GM19023 (cell line): ENCODE data around the gene MMP17.
"Not testable (repeated sequence)": the region's sequence is repeated elsewhere in the genome, so short reads cannot be mapped to it uniquely, and the experiment has no call there.

Experiments used
- ATAC-seq: cut with Tn5 transposase; IDR thresholded peaks from one replicate; pipeline ENCODE4 v1.9.1; 2021; ENCODE audit warnings: mild to moderate bottlenecking, moderate library complexity; ENCODE audit not compliant: unreplicated experiment

Gene MMP17

GRCh38 chr12:131799828-131800593 is 28.2 kb upstream of the MMP17 start:
- ATAC-seq, result no peak

GRCh38 chr12:131800594-131801135 is 27.5 kb upstream of the MMP17 start:
- no peak for ATAC-seq

GRCh38 chr12:131801254-131801866 is 26.8 kb upstream of the MMP17 start:
- no peak for ATAC-seq

- ATAC-seq, result no peak
Measured at GRCh38 chr12:131803961-131804521, 24.2 kb upstream of the MMP17 start.

- ATAC-seq, result no peak
Measured at GRCh38 chr12:131805421-131805820, 22.8 kb upstream of the MMP17 start.

GRCh38 chr12:131806674-131807073 is 21.5 kb upstream of the MMP17 start:
- no peak for ATAC-seq

GRCh38 chr12:131808744-131809371 is 19.3 kb upstream of the MMP17 start:
- ATAC-seq, result no peak

GRCh38 chr12:131809476-131810254 is 18.5 kb upstream of the MMP17 start:
- ATAC-seq, result not testable (repeated sequence)

- no peak for ATAC-seq
Measured at GRCh38 chr12:131810726-131811125, 17.5 kb upstream of the MMP17 start.

GRCh38 chr12:131815131-131815530 is 13.1 kb upstream of the MMP17 start:
- no peak for ATAC-seq

GRCh38 chr12:131816495-131816894 is 11.7 kb upstream of the MMP17 start:
- ATAC-seq, result no peak

- no peak for ATAC-seq
Measured at GRCh38 chr12:131817241-131817640, 11.0 kb upstream of the MMP17 start.

GRCh38 chr12:131818821-131819585 is 9.2 kb upstream of the MMP17 start:
- ATAC-seq, result no peak

GRCh38 chr12:131824450-131824849 is 3.7 kb upstream of the MMP17 start:
- no peak for ATAC-seq

GRCh38 chr12:131825146-131825892 is 2.9 kb upstream of the MMP17 start:
- no peak for ATAC-seq

- ATAC-seq, result no peak
Measured at GRCh38 chr12:131826097-131826928, 1.9 kb upstream of the MMP17 start.

GRCh38 chr12:131828671-131829355 is 620 bp downstream of the MMP17 start:
- ATAC-seq, result no peak

- ATAC-seq, result no peak
Measured at GRCh38 chr12:131829356-131829747, 1.2 kb downstream of the MMP17 start.
